Uterus (tissue), 4 donors: Measurements from ENCODE around the gene ATP8B1. TPM values are rescaled to one million over a fixed set of nuclear protein-coding genes. Genes with fewer than 3 reads are reported as not detected.

Source experiments
- DNase-seq, 2 donors: peaks; one replicate each; pipeline ENCODE4 v3.0.0-alpha.2; 2019 to 2020
- H3K27ac ChIP-seq, 2 donors: fragments of 200-600 bp; sonication (generic); 1 replicate in 1 of 2; 2 replicates in 1 of 2; pipeline ENCODE4 v1.5.1; 2016 to 2018
- H3K27me3 ChIP-seq, 2 donors: fragments of 200-600 bp; sonication (generic); one replicate each; pipeline ENCODE4 v1.5.1; 2018 to 2019; ENCODE audit warnings: control low read depth in 1 of 2
- H3K36me3 ChIP-seq, 2 donors: fragments of 200-600 bp; sonication (generic); one replicate each; pipeline ENCODE4 v1.5.1; 2019; ENCODE audit warnings: control low read depth in 1 of 2
- H3K4me1 ChIP-seq, 2 donors: fragments of 200-600 bp; sonication (generic); one replicate each; pipeline ENCODE4 v1.5.1; 2018 to 2019; ENCODE audit warnings: control low read depth in 1 of 2
- H3K4me3 ChIP-seq, 2 donors: fragments of 200-600 bp; sonication (generic); 1 replicate in 1 of 2; 2 replicates in 1 of 2; pipeline ENCODE4 v1.5.1; 2018 to 2019; ENCODE audit warnings: mild to moderate bottlenecking in 1 of 2
- H3K9me3 ChIP-seq, 2 donors: fragments of 200-600 bp; sonication (generic); one replicate each; pipeline ENCODE4 v1.5.1; 2019; ENCODE audit warnings: control low read depth in 1 of 2
- CTCF ChIP-seq, 4 experiments: fragments of 200-600 bp in 2 of 4; fragments of 450-650 bp in 2 of 4; sonication (generic) in 2 of 4; IDR thresholded peaks; one replicate each; pipeline ENCODE4 v1.5.1; 2016 to 2019; ENCODE audit warnings: antibody characterized with exemption in 4 of 4, mild to moderate bottlenecking in 2 of 4, moderate library complexity in 1 of 4
- POLR2A ChIP-seq, 2 donors: fragments of 450-650 bp; IDR thresholded peaks; one replicate each; pipeline ENCODE4 v1.6.1; 2016; ENCODE audit warnings: antibody characterized with exemption in 2 of 2, mild to moderate bottlenecking in 1 of 2, moderate library complexity in 1 of 2
- intact Hi-C: fragments of 100-400 bp; cut with DNase I; formaldehyde crosslinking; loops from one replicate; pipeline ENCODE4 v1.15.1; 2023; ENCODE audit warnings: low total_unique reads
- small RNA-seq: library from RNA; depleted of rRNA; stranded (forward); fragments of <200 nt; gene quantifications from one replicate; pipeline ENCODE3, GENCODE V24; 2016
- total RNA-seq, 4 donors: library from RNA; depleted of rRNA in 3 of 4; stranded (reverse); fragments of >200 nt in 3 of 4; gene quantifications; one replicate each; pipeline versions ENCODE4 v1.1.0 to v1.2.4, GENCODE V29; 2014 to 2023
- donor health status: DM: yes; HTN: yes; CAD: no.

The ATP8B1 gene
- total RNA-seq, 4 donors from 2014 or later, result 18.4 to 24.9 (median 22.1) TPM

DNA sequence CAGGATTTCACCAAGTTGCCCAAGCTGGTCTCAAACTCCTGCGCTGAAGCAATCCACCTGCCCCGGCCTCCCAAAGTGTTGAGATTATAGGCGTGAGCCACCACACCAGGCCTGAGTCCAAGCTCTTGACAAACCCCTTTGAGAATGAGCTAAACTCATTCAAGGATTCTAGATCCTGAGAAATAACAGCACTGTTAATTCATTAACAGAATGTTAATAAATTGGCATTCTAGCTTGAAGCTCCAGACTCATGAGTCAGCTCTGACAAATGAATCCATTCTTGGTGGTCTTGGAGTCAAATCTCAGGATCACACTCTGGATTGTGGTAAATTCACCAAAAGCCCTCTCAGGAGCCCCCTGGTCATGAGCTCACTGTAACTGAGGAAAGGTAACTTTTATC, 183.2 kb downstream of the ATP8B1 start:
- no peaks in the 10 kb centered on the region for H3K9me3 ChIP-seq
- intact Hi-C loops, result no loop called here
- no peak overlapping the region for H3K4me3 ChIP-seq
- DNase-seq, result no peak
- no peak overlapping the region for H3K27ac ChIP-seq
- H3K4me1 ChIP-seq, result peaks cover 0 to 3% of the 10 kb centered on the region in 2 donors
- no peak for TF ChIP-seq CTCF (IDR thresholded peaks at IDR 0.05)
- TF ChIP-seq POLR2A (IDR thresholded peaks at IDR 0.05), result no peak
- no peaks in the 10 kb centered on the region for H3K36me3 ChIP-seq
- no peaks in the 10 kb centered on the region for H3K27me3 ChIP-seq

DNA sequence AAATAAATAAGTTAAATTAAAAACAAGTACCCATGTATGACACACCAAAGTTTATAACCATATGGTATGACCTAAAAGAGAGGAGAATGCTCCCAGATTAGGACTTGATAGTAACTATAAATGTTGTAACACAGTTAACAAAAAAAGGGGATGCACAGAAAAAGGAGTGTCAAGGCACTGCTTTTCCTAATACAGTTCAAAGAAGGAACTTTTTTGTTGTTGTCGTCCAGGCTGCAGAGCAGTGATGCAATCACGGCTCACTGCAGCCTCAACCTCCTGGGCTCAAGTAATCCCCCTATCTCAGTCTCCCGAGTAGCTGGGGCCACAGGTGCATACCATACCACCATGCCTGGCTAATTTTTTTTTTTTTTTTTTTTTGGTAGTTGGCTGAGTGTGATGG, 184.2 kb downstream of the ATP8B1 start:
- TF ChIP-seq CTCF (IDR thresholded peaks at IDR 0.05) (no peak), POLR2A (IDR thresholded peaks at IDR 0.05) (no peak)
- Histone ChIP-seq H3K4me3 (no peak overlapping the region), H3K36me3 (no peaks in the 10 kb centered on the region), H3K27ac (no peak overlapping the region), H3K9me3 (no peaks in the 10 kb centered on the region), H3K4me1 (peaks cover 0 to 3% of the 10 kb centered on the region in 2 donors), H3K27me3 (no peaks in the 10 kb centered on the region)
- intact Hi-C loops, result no loop called here
- no peak for DNase-seq

GRCh38 chr18:57603871-57604270, 199.2 kb downstream of the ATP8B1 start:
- H3K36me3 ChIP-seq, result no peaks in the 10 kb centered on the region
- intact Hi-C loops, result no loop called here
- H3K9me3 ChIP-seq, result no peaks in the 10 kb centered on the region
- H3K27ac ChIP-seq, result no peak overlapping the region
- no peak for DNase-seq
- H3K4me1 ChIP-seq, result no peaks in the 10 kb centered on the region
- H3K27me3 ChIP-seq, result no peaks in the 10 kb centered on the region
- H3K4me3 ChIP-seq, result no peak overlapping the region
- TF ChIP-seq CTCF (IDR thresholded peaks at IDR 0.05) (no peak), POLR2A (IDR thresholded peaks at IDR 0.05) (no peak)

Small RNA genes lying within 50 kb of the gene (small RNA-seq; reads per million reads assigned to genes)
- gene RNU6-742P, result not detected

Other genes starting within 250 kb of the ATP8B1 start
- gene FECH, start 216.6 kb downstream of the ATP8B1 start, total RNA-seq, result 100 to 1,000 TPM in 1 of 4 donors, 10 to 100 TPM in 3; 20.3 to 137 (median 30.7) TPM
- 100 to 1,000 TPM in 1 of 4 donors, 10 to 100 TPM in 3; 44.7 to 110 (median 60.3) TPM for gene NARS1, start 181.5 kb downstream of the ATP8B1 start, total RNA-seq
- gene NEDD4L, start 240.9 kb upstream of the ATP8B1 start, total RNA-seq, result 10 to 100 TPM in 3 of 4 donors, 1 to 10 TPM in 1; 6.2 to 45.9 (median 32.3) TPM